A549 treated with CORT108297 at 1 μM for 4 hours (cell line): ENCODE data around the gene SPRR5. TPM values are rescaled to one million over a fixed set of nuclear protein-coding genes. Genes with fewer than 3 reads are reported as not detected.

ENCODE experiments used
- total RNA-seq: library from RNA; stranded (reverse); fragments of 200-300 nt; extraction: Qiagen RNA extraction; gene quantifications from 5 replicates; pipeline ENCODE4 v1.2.3, GENCODE V29; 2022

The SPRR5 gene
- total RNA-seq: not detected in 5 replicates

GRCh38 chr1:152946651-152947256 is at the start of gene SPRR5:
TSS of gene SPRR5 (plus strand) at chr1:152947206. CDS start at chr1:152948555, 1,349 bp downstream.

GRCh38 chr1:152907686-152908601 is 39.1 kb upstream of the SPRR5 start, which contains the start of gene IVL:
TSS of gene IVL (plus strand) at chr1:152908546. CDS start at chr1:152909798, 1,252 bp downstream.

GRCh38 chr1:152970495-152970894 is 23.5 kb downstream of the SPRR5 start, which contains the start of gene SPRR4:
TSS of gene SPRR4 (plus strand) at chr1:152970648. CDS start at chr1:152971891, 1,243 bp downstream.

GRCh38 chr1:152983743-152984142 is 36.7 kb downstream of the SPRR5 start, which contains the start of gene SPRR1A:
TSS of gene SPRR1A (plus strand) at chr1:152984081. CDS start at chr1:152985231, 1,150 bp downstream.

Other genes starting within 250 kb of the SPRR5 start
- gene LCE2A, start 248.9 kb upstream of the SPRR5 start, total RNA-seq: not detected in 5 replicates
- not detected in 5 replicates for gene LCE4A, start 239.0 kb upstream of the SPRR5 start, total RNA-seq
- not detected in 5 replicates for gene KPRP, start 189.2 kb upstream of the SPRR5 start, total RNA-seq
- not detected in 5 replicates for gene LCE1F, start 172.1 kb upstream of the SPRR5 start, total RNA-seq
- 0.31 TPM in 1 of 5 replicates, not detected in the others for gene LCE1E, start 160.9 kb upstream of the SPRR5 start, total RNA-seq
- not detected in 5 replicates for gene LCE1D, start 150.5 kb upstream of the SPRR5 start, total RNA-seq
- gene LCE1C, start 140.6 kb upstream of the SPRR5 start, total RNA-seq: not detected in 5 replicates
- 0.07 TPM in 1 of 5 replicates, not detected in the others for gene LCE1B, start 135.2 kb upstream of the SPRR5 start, total RNA-seq
- not detected in 5 replicates for gene LCE1A, start 119.7 kb upstream of the SPRR5 start, total RNA-seq
- not detected in 5 replicates for gene LCE6A, start 104.3 kb upstream of the SPRR5 start, total RNA-seq
- not detected in 5 replicates for gene LCE7A, start 87.2 kb upstream of the SPRR5 start, total RNA-seq
- gene SMCP, start 68.9 kb upstream of the SPRR5 start, total RNA-seq: not detected in 5 replicates
- gene IVL, start 38.7 kb upstream of the SPRR5 start, total RNA-seq: 0.03 to 0.06 TPM in 2 of 5 replicates, not detected in the others
- not detected in 5 replicates for gene SPRR4, start 23.4 kb downstream of the SPRR5 start, total RNA-seq
- not detected in 5 replicates for gene SPRR1A, start 36.9 kb downstream of the SPRR5 start, total RNA-seq
- gene SPRR3, start 54.5 kb downstream of the SPRR5 start, total RNA-seq: not detected in 5 replicates
- not detected in 5 replicates for gene SPRR1B, start 84.0 kb downstream of the SPRR5 start, total RNA-seq
- 0.21 TPM in 1 of 5 replicates, not detected in the others for gene SPRR2D, start 93.9 kb downstream of the SPRR5 start, total RNA-seq
- not detected in 5 replicates for gene SPRR2A, start 110.3 kb downstream of the SPRR5 start, total RNA-seq
- not detected in 5 replicates for gene SPRR2B, start 124.4 kb downstream of the SPRR5 start, total RNA-seq
- not detected in 5 replicates for gene SPRR2E, start 147.3 kb downstream of the SPRR5 start, total RNA-seq
- gene SPRR2F, start 166.3 kb downstream of the SPRR5 start, total RNA-seq: not detected in 5 replicates
- gene SPRR2G, start 203.7 kb downstream of the SPRR5 start, total RNA-seq: not detected in 5 replicates